Stimulated activated CD8-positive, alpha-beta memory T cell treated with anti-CD3 and anti-CD28 coated beads, Interleukin-7, amount 100 ng/mL, for 24 hours (primary cell): ENCODE results near the gene MTCL3.

ENCODE experiments used
- DNase-seq: peaks from one replicate; pipeline ENCODE4 v3.0.0-alpha.2; 2020; ENCODE audit warnings: low read depth

Gene MTCL3

GRCh38 chr6:127468936-127469335 lies 50.2 kb downstream of the MTCL3 start:
- DNase-seq, result no peak

DNA sequence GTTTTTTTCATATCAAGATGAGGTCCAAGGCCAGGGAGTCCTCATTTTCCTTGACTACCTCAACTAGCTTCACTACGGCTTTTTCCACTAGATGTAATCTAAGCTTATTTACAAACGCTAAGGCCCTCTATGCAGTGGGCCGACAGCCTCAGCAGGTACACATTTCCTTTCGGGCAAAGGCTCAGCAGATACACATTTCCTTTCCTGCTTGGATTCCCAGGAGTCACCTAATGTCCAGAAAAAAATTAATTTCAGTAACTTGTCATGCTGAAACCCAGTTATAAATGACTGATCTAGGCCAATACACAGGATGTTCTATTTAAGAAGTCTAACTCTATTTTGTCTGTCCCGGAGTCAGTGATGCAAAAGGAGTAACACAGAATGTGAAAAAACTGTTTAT lies 52.7 kb downstream of the MTCL3 start:
- DNase-seq, result no peak

GRCh38 chr6:127464881-127465459 lies 54.2 kb downstream of the MTCL3 start:
- peak; percentile 30 for DNase-seq

- DNase-seq, result no peak
Measured at GRCh38 chr6:127464161-127464880, 54.8 kb downstream of the MTCL3 start.

DNA sequence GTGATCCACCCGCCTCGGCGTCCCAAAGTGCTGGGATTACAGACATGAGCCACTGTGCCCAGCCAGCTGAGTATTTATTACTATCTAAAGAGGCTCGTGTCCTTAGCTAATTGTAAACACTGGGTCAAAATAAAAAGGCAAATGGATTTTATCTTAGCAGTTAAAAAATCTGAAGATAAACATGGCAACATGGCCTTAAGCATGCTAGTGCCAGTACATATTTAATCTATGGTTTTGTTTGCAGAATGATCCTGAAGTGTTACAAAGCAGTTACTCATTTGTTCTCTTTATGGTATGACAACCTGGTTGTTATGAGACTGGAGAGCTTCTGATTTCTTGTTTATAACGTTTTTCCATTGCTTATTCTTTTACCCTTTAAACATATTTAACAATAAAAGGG lies 56.1 kb downstream of the MTCL3 start:
- no peak for DNase-seq

- no peak for DNase-seq
Measured at GRCh38 chr6:127462376-127462775, 56.8 kb downstream of the MTCL3 start.

DNA sequence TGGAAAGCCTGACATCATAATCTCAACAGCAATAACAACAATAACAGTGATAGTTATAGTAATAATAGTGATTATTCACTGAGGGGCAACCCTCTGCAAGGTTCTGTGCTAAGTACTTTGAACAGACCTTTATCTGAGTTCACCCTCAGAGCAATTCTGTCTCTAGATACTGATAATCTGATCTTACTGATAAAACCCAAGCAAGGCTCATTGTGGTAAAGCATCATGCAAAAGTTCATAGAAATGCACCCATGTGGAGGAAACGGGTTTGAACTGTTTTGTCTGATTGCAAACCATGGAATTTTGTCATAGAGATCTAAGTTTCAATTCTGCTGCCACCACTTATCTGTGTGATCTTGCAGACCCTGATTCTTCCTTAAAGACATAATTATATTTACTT lies 58.7 kb downstream of the MTCL3 start:
- no peak for DNase-seq

- no peak for DNase-seq
Measured at GRCh38 chr6:127459231-127459641, 59.9 kb downstream of the MTCL3 start, which contains the start of gene KIAA0408. KIAA0408 (minus strand) TSS chr6:127459389; CDS start chr6:127453981, 5,408 bp downstream.

DNA sequence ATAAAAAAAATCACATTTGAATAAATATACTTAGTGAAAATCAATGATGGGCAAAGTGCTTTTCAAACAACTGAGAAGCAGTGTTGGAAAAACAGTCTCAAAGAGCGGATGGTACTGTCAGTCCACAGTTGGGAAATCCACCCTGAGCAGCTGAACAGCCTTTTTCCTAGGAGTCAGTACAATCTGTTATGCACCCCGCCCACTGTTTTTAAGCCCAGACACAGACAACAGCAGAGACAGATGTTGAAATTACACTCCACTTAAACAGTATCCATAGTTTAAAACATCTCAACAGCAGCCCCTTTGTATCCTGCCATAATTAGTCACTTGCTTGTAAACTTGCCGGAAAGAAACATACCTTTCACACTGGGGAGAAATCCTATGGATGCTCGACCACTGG lies 60.3 kb downstream of the MTCL3 start:
- no peak for DNase-seq

- DNase-seq, result no peak
Measured at GRCh38 chr6:127458222-127458621, 60.9 kb downstream of the MTCL3 start.

DNA sequence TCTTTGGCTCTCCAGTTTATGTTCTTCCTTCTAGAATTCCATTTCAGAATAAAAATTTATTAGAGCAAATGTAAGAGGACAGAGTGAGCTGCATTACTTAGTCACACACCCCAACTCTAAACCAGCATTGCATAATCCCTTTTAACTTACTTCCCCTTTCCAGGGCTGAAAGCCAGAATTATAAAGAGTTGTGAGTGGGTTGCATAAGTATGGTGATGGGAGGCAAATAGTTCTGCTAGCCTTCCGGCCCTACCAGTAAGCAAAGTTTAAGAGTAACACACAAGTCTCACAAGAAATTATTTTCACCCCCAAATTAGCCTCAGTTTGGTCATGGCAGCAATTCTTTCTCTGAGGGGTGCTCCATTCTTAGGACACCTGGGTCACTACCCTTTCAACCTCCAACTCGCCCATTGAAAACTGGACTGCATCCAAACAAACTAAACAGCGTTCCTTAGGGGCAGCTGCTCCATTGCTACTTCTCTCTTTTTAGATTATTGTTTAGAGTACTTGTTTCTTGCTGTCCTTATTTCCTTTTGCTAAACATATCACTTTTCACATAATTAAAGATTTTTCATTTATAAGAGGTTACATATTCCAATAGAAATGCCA lies 61.6 kb downstream of the MTCL3 start:
- DNase-seq, result no peak

DNA sequence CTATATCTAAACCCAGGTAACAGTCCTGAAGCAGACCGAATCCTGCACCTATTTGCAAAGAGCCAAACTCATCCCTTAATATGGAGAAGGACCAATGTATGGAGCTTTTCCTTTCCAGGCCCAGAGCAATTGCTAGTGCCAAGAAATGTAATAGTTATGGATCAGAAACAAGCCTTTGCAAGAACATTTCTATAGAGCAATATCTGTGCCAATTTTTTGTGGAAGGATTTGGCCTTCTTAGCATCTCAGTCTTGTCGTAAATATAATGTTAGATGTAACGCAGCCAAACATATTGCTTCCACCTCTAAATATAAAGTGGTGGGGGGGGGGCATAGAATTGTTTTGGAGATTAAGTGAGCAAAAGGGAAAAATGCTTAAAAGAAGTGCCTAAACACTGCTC lies 62.7 kb downstream of the MTCL3 start:
- no peak for DNase-seq

DNA sequence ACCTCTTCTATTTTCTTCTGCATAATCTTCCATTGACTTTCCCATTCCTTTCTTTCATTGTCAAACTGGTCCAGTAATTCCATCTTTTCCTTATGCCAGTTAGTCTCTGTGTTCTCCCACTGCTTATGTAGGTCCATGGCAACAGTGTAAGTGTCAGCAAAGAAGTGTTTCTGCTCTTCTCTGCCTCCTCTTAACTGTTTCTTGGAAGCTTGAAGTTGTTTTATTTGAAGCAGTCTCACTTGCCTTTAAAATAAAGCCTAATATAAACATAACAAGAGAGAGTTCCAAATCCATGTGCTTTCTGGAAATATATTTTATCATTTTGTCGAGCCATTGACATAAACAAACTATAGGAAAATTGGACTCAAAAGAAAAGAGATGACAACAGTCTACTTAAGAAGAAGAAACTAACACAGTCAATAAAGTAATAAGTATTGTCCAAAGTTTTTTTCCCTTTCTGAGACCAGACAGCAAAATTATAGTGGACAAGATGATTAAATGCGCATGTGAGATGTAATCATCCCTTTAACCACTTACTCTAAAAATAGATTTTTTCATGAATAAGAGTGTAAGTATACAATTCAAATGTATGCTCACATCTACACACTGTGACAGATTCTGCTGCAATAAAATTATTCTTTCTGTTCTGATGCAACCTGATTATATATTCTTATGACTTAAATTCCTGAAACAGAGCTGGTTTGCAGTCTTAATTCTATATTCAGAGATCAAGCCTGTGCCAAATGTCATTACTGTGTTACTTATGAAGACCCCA lies 65.1 kb downstream of the MTCL3 start:
- no peak for DNase-seq

- DNase-seq, result no peak
Measured at GRCh38 chr6:127452803-127453202, 66.3 kb downstream of the MTCL3 start.

DNA sequence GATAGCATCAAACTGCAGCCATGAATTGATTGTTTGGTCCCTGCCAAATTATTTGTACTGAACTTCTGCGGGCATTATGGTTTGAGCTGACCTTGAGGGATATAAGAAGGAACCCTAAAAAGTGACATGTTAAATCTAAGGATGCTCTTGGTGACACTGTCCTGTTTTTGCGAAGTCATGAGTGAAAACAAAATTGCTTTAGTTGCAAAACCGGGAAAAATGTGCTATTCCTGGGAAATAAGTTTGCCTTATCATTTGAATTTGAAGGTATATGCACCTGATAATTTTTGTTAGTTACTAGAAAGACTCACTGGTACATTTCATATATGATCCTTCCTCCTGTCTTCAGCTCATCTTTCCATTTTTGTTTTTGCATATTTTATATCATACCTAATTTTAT lies 67.7 kb downstream of the MTCL3 start:
- DNase-seq, result no peak

DNA sequence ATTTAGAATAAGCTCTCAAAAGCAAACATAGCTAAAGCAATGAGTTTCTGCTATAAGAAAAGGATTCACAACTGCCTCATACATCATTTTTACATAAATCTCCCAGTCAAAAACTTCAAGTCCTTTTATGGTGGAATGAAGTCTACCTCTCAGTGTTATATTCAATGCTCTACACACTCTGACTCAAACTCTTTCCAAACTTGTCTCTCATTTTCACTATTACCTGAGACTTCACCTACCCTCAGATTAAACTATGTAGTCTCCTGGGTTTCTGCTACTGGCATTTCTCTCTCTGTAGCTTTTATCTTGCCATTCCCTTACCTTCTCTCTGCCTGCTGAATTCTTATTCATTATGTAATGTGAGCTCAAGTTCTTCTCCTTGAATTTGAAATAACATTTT lies 71.4 kb downstream of the MTCL3 start:
- DNase-seq, result no peak

GRCh38 chr6:127446356-127446755 lies 72.8 kb downstream of the MTCL3 start:
- no peak for DNase-seq

DNA sequence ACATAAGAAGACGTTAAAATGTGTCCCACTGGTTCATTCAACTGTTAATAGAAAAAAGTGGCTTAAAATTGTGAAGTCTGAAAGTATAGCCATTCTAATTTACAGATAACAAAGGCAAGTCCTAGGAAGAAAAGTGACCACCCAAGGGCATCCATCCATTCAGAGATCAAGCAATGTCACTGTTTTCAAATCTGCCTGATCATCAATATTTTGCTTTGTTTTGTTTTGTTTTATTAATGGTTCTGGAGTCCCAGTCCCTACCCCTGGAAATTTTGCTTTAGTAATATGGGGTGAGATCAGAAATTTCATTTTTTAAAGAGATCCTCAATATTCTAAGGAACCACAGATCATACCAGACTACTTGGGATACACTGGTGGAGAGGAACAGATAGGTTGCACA lies 77.3 kb downstream of the MTCL3 start:
- no peak for DNase-seq

DNA sequence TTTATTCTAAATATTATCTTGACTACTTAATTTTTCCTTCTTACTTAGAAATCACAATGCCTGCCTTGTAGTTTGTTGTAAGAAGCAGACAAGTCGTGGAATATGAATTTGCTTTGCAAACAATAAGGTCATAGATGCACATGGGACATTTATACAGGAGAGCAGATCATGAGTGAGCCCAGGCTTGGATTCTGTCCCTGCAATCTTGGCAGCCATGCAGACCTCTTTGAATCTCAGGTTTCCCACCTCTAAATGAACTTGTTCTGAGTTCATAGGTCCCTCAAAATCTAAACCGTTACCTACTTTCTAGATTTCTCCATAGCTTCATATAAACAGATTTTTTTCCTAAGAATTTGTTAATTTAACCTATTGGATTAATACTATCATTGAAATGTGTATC lies 79.4 kb downstream of the MTCL3 start:
- no peak for DNase-seq

DNA sequence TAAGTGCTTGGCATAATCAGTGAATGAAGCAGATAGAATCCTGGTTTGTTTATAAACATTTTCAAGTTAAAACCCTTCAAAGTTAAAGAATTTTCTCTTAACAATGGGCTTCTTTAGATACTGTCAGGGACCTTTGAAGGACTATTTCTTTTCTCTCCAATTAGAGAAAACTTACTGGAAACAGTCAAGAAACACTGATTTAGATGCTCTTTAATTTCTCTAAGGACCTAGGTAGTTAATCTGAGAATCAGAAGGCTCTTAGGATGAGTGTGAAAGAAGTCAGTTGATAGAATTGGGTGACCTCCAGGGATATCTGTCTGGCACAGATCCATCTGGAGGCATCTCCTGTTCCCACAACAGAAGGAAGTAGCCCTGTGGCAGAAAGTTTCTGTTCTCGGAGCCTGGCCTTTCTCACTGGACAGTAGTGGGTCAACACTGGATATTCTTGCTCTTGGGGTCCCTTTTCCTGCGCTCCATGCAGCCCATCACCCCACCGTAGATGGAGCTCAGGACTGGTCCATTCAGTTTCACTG lies 82.5 kb downstream of the MTCL3 start:
- no peak for DNase-seq

GRCh38 chr6:127435626-127436220 lies 83.4 kb downstream of the MTCL3 start:
- DNase-seq, result no peak

DNA sequence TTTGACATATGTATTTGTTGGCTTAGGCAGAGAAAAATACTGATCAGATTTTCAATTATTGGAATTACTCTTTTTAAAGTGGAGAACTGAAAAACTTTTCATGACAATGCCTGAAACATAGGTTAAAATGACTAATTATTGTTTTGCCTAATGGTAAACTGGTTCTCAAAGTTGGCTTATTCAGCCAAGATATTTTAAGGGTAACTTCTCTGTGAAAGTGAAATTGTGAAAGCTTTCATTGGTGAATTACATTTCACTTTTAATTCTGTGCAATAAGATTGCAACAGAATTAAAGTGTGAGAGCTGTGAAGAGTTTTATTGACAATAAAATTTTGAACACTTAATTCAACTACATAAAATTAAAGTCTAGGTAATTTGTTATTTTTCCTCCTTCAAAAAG lies 84.5 kb downstream of the MTCL3 start:
- DNase-seq, result no peak
